Mucosa of rectum (tissue), 2 donors: ENCODE measurements around the gene C1orf50.

Experiments
- H3K27ac ChIP-seq, 2 donors: one replicate each; pipeline ENCODE4 v1.7.0; 2013; ENCODE audit warnings: inconsistent platforms in 2 of 2, low read depth in 2 of 2, low read length in 2 of 2
- H3K27me3 ChIP-seq, 2 donors: one replicate each; pipeline ENCODE4 v1.7.0; 2013; ENCODE audit warnings: low read length in 2 of 2; ENCODE audit not compliant: control insufficient read depth in 2 of 2, insufficient read depth in 2 of 2
- H3K36me3 ChIP-seq, 2 donors: one replicate each; pipeline ENCODE4 v1.7.0; 2013; ENCODE audit warnings: low read length in 2 of 2; ENCODE audit not compliant: control insufficient read depth in 2 of 2, insufficient read depth in 2 of 2
- H3K4me1 ChIP-seq, 2 donors: one replicate each; pipeline ENCODE4 v1.7.0; 2013; ENCODE audit warnings: low read length in 2 of 2, mild to moderate bottlenecking in 1 of 2; ENCODE audit not compliant: control insufficient read depth in 2 of 2, insufficient read depth in 2 of 2
- H3K4me3 ChIP-seq, 2 donors: one replicate each; pipeline ENCODE4 v1.7.0; 2013; ENCODE audit warnings: low read length in 2 of 2
- H3K9ac ChIP-seq, 2 donors: one replicate each; pipeline ENCODE4 v1.7.0; 2013; ENCODE audit warnings: low read length in 2 of 2, low read depth in 1 of 2, mild to moderate bottlenecking in 1 of 2
- H3K9me3 ChIP-seq, 2 donors: one replicate each; pipeline ENCODE4 v1.7.0; 2013; ENCODE audit warnings: low read length in 2 of 2; ENCODE audit not compliant: control insufficient read depth in 2 of 2
- donor health status: healthy.
- donor health status: Normal muscosa, but diverticular disease.

C1orf50 gene

GRCh38 chr1:42739753-42740700 lies 27.0 kb upstream of the C1orf50 start, which contains the start of gene CLDN19:
TSS of gene CLDN19 (minus strand) at chr1:42740236. CDS start at chr1:42740063, 173 bp downstream.
- Histone ChIP-seq H3K4me1 (peaks cover 18 to 19% of the 10 kb centered on the region in 2 donors), H3K4me3 (no peak within 1 kb of the TSS), H3K27me3 (no peaks in the 10 kb centered on the region), H3K36me3 (no peaks in the 10 kb centered on the region), H3K9ac (no peak within 1 kb of the TSS), H3K27ac (no peak within 1 kb of the TSS), H3K9me3 (no peaks in the 10 kb centered on the region)

GRCh38 chr1:42740851-42741580 lies 26.0 kb upstream of the C1orf50 start:
- no peak overlapping the region for H3K4me3 ChIP-seq
- peaks cover 0 to 3% of the 10 kb centered on the region in 2 donors for H3K36me3 ChIP-seq
- no peak overlapping the region for H3K9ac ChIP-seq
- no peaks in the 10 kb centered on the region for H3K9me3 ChIP-seq
- H3K4me1 ChIP-seq, result peaks cover 14 to 16% of the 10 kb centered on the region in 2 donors
- H3K27me3 ChIP-seq, result no peaks in the 10 kb centered on the region
- no peak overlapping the region for H3K27ac ChIP-seq

GRCh38 chr1:42741706-42742105 lies 25.3 kb upstream of the C1orf50 start:
- peaks cover 3 to 4% of the 10 kb centered on the region in 2 donors for H3K36me3 ChIP-seq
- H3K27ac ChIP-seq, result no peak overlapping the region
- H3K9me3 ChIP-seq, result no peaks in the 10 kb centered on the region
- H3K9ac ChIP-seq, result no peak overlapping the region
- H3K27me3 ChIP-seq, result no peaks in the 10 kb centered on the region
- H3K4me1 ChIP-seq, result peaks cover 7 to 9% of the 10 kb centered on the region in 2 donors
- no peak overlapping the region for H3K4me3 ChIP-seq

GRCh38 chr1:42742141-42742540 lies 24.9 kb upstream of the C1orf50 start:
- peaks cover 4 to 5% of the 10 kb centered on the region in 2 donors for H3K4me1 ChIP-seq
- H3K9ac ChIP-seq, result no peak overlapping the region
- no peak overlapping the region for H3K27ac ChIP-seq

GRCh38 chr1:42742617-42743316 lies 24.3 kb upstream of the C1orf50 start:
- no peak overlapping the region for H3K27ac ChIP-seq
- H3K4me1 ChIP-seq, result no peaks in the 10 kb centered on the region

More at GRCh38 chr1:42742141-42742540, 24.9 kb upstream of the C1orf50 start:
- H3K27me3 ChIP-seq, result no peaks in the 10 kb centered on the region
- H3K36me3 ChIP-seq, result peaks cover 3 to 4% of the 10 kb centered on the region in 2 donors
- H3K9me3 ChIP-seq, result no peaks in the 10 kb centered on the region
- no peak overlapping the region for H3K4me3 ChIP-seq

GRCh38 chr1:42743317-42744147 lies 23.5 kb upstream of the C1orf50 start:
- H3K9ac ChIP-seq, result no peak overlapping the region
- no peak overlapping the region for H3K27ac ChIP-seq
- H3K27me3 ChIP-seq, result no peaks in the 10 kb centered on the region
- peaks cover 3 to 4% of the 10 kb centered on the region in 2 donors for H3K36me3 ChIP-seq
- no peaks in the 10 kb centered on the region for H3K4me1 ChIP-seq
- H3K4me3 ChIP-seq, result no peak overlapping the region
- H3K9me3 ChIP-seq, result no peaks in the 10 kb centered on the region

More at GRCh38 chr1:42742617-42743316, 24.3 kb upstream of the C1orf50 start:
- Histone ChIP-seq H3K27me3 (no peaks in the 10 kb centered on the region), H3K9me3 (no peaks in the 10 kb centered on the region), H3K4me3 (no peak overlapping the region), H3K9ac (no peak overlapping the region), H3K36me3 (peaks cover 3 to 4% of the 10 kb centered on the region in 2 donors)

GRCh38 chr1:42744148-42744413 lies 23.0 kb upstream of the C1orf50 start:
- H3K9ac ChIP-seq, result no peak overlapping the region
- H3K9me3 ChIP-seq, result no peaks in the 10 kb centered on the region
- no peaks in the 10 kb centered on the region for H3K27me3 ChIP-seq
- no peaks in the 10 kb centered on the region for H3K4me1 ChIP-seq
- peaks cover 3 to 8% of the 10 kb centered on the region in 2 donors for H3K36me3 ChIP-seq
- H3K4me3 ChIP-seq, result no peak overlapping the region
- no peak overlapping the region for H3K27ac ChIP-seq

- H3K27me3 ChIP-seq, result no peaks in the 10 kb centered on the region
- H3K9ac ChIP-seq, result no peak overlapping the region
- no peak overlapping the region for H3K27ac ChIP-seq
- H3K4me1 ChIP-seq, result no peaks in the 10 kb centered on the region
- no peaks in the 10 kb centered on the region for H3K9me3 ChIP-seq
- no peak overlapping the region for H3K4me3 ChIP-seq
- peaks cover 8 to 11% of the 10 kb centered on the region in 2 donors for H3K36me3 ChIP-seq
These were observed 21.2 kb upstream of the C1orf50 start for GRCh38 chr1:42745851-42746250.

GRCh38 chr1:42746436-42747105 lies 20.5 kb upstream of the C1orf50 start:
- Histone ChIP-seq H3K27ac (no peak overlapping the region), H3K36me3 (peaks cover 8 to 11% of the 10 kb centered on the region in 2 donors), H3K9ac (no peak overlapping the region), H3K27me3 (no peaks in the 10 kb centered on the region), H3K9me3 (no peaks in the 10 kb centered on the region), H3K4me3 (no peak overlapping the region), H3K4me1 (no peaks in the 10 kb centered on the region)
